H9 (cell line): ENCODE results near the gene NHLH1. TPM values are rescaled to one million over a fixed set of nuclear protein-coding genes. Genes with fewer than 3 reads are reported as not detected.

Experiments used
- DNase-seq: peaks from one replicate; pipeline ENCODE4 v3.0.0-alpha.2; 2017
- H2AFZ ChIP-seq: one replicate; pipeline ENCODE4 v1.6.1; 2013; ENCODE audit warnings: mild to moderate bottlenecking, low read length, control low read depth, moderate library complexity
- H2AK5ac ChIP-seq: 2 replicates; pipeline ENCODE4 v1.6.1; 2013; ENCODE audit warnings: low read length, control low read depth, mixed read lengths; ENCODE audit not compliant: insufficient read length
- H2BK120ac ChIP-seq: one replicate; pipeline ENCODE4 v1.6.1; 2013; ENCODE audit warnings: low read depth, mild to moderate bottlenecking, low read length, control low read depth, inconsistent platforms; ENCODE audit not compliant: poor library complexity, severe bottlenecking
- H2BK12ac ChIP-seq: 2 replicates; pipeline ENCODE4 v1.6.1; 2013; ENCODE audit warnings: low read length, control low read depth, mixed read lengths, low read depth; ENCODE audit not compliant: insufficient read length
- H2BK15ac ChIP-seq: 2 replicates; pipeline ENCODE4 v1.6.1; 2013; ENCODE audit warnings: low read depth, low read length, control low read depth
- H2BK20ac ChIP-seq: one replicate; pipeline ENCODE4 v1.6.1; 2013; ENCODE audit warnings: low read depth, mild to moderate bottlenecking, low read length, control low read depth, inconsistent platforms; ENCODE audit not compliant: poor library complexity, severe bottlenecking
- H2BK5ac ChIP-seq: 2 replicates; pipeline ENCODE4 v1.6.1; 2013; ENCODE audit warnings: low read length, control low read depth, mixed read lengths; ENCODE audit not compliant: insufficient read length
- H3K14ac ChIP-seq: 2 replicates; pipeline ENCODE4 v1.6.1; 2013; ENCODE audit warnings: low read length, control low read depth; ENCODE audit not compliant: insufficient read depth
- H3K18ac ChIP-seq: 2 replicates; pipeline ENCODE4 v1.6.1; 2013; ENCODE audit warnings: low read depth, mild to moderate bottlenecking, mixed read lengths, low read length, control low read depth; ENCODE audit not compliant: insufficient read length
- H3K23ac ChIP-seq: 2 replicates; pipeline ENCODE4 v1.6.1; 2013; ENCODE audit warnings: low read length, control low read depth, mixed read lengths, low read depth; ENCODE audit not compliant: insufficient read length
- H3K23me2 ChIP-seq: 2 replicates; pipeline ENCODE4 v1.6.1; 2013; ENCODE audit warnings: low read depth, mild to moderate bottlenecking, mixed read lengths, low read length, control low read depth; ENCODE audit not compliant: insufficient read length, poor library complexity, severe bottlenecking
- H3K27ac ChIP-seq: 2 replicates; pipeline ENCODE4 v1.5.1; 2013; ENCODE audit warnings: low read length, control low read depth, mixed read lengths, low read depth; ENCODE audit not compliant: insufficient read length
- H3K27me3 ChIP-seq: 2 replicates; pipeline ENCODE4 v1.6.1; 2013; ENCODE audit warnings: low read length, control low read depth, inconsistent platforms; ENCODE audit not compliant: insufficient read depth
- H3K4ac ChIP-seq: 2 replicates; pipeline ENCODE4 v1.6.1; 2013; ENCODE audit warnings: low read depth, mild to moderate bottlenecking, control low read depth, inconsistent platforms, low read length, moderate library complexity
- H3K4me1 ChIP-seq: 2 replicates; pipeline ENCODE4 v1.6.1; 2013; ENCODE audit warnings: low read length, control low read depth, inconsistent platforms; ENCODE audit not compliant: insufficient read depth
- H3K4me2 ChIP-seq: 2 replicates; pipeline ENCODE4 v1.6.1; 2013; ENCODE audit warnings: low read length, control low read depth, mixed read lengths; ENCODE audit not compliant: insufficient read length, insufficient read depth
- H3K56ac ChIP-seq: 2 replicates; pipeline ENCODE4 v1.6.1; 2013; ENCODE audit warnings: low read depth, mild to moderate bottlenecking, mixed read lengths, low read length, control low read depth; ENCODE audit not compliant: insufficient read length
- H3K79me1 ChIP-seq: 2 replicates; pipeline ENCODE4 v1.6.1; 2013; ENCODE audit warnings: low read depth, mild to moderate bottlenecking, moderate library complexity, low read length, control low read depth, inconsistent platforms; ENCODE audit not compliant: insufficient read depth, poor library complexity, severe bottlenecking
- H3K79me2 ChIP-seq: 2 replicates; pipeline ENCODE4 v1.6.1; 2013; ENCODE audit warnings: low read length, control low read depth, inconsistent platforms; ENCODE audit not compliant: insufficient read depth
- H3K9ac ChIP-seq: 2 replicates; pipeline ENCODE4 v1.6.1; 2013; ENCODE audit warnings: low read length, control low read depth, mixed read lengths; ENCODE audit not compliant: insufficient read length; ENCODE audit errors: extremely low read depth
- H3K9me3 ChIP-seq: one replicate; pipeline ENCODE4 v1.6.1; 2013; ENCODE audit warnings: low read depth, low read length, inconsistent platforms; ENCODE audit not compliant: control insufficient read depth
- H3T11ph ChIP-seq: one replicate; pipeline ENCODE4 v1.6.1; 2013; ENCODE audit warnings: mild to moderate bottlenecking, low read length, control low read depth, inconsistent platforms
- H4K20me1 ChIP-seq: one replicate; pipeline ENCODE4 v1.6.1; 2013; ENCODE audit not compliant: control insufficient read depth, insufficient read length, insufficient read depth
- H4K5ac ChIP-seq: 2 replicates; pipeline ENCODE4 v1.6.1; 2013; ENCODE audit warnings: low read depth, mild to moderate bottlenecking, mixed read lengths, low read length, control low read depth; ENCODE audit not compliant: insufficient read length
- H4K8ac ChIP-seq: replicated peaks from 2 replicates; pipeline ENCODE4 v1.6.1; 2013; ENCODE audit warnings: low read length, control low read depth, mixed read lengths, low read depth; ENCODE audit not compliant: insufficient read length
- H4K91ac ChIP-seq: 2 replicates; pipeline ENCODE4 v1.6.1; 2013; ENCODE audit warnings: low read depth, mild to moderate bottlenecking, moderate library complexity, mixed read lengths, low read length, control low read depth; ENCODE audit not compliant: insufficient read length
- H3K27ac Mint-ChIP-seq, 3 experiments: 2 replicates in 2 of 3; 3 replicates in 1 of 3; pipeline ENCODE4 v1.8.0; 2020 to 2021; ENCODE audit warnings: mixed read lengths in 3 of 3, mild to moderate bottlenecking in 1 of 3, moderate library complexity in 1 of 3
- H3K27me3 Mint-ChIP-seq: 2 replicates; pipeline ENCODE4 v1.8.0; 2021; ENCODE audit warnings: low read depth, mild to moderate bottlenecking, moderate library complexity, mixed read lengths
- H3K36me3 Mint-ChIP-seq, 3 experiments: 2 replicates in 2 of 3; 3 replicates in 1 of 3; pipeline ENCODE4 v1.8.0; 2020 to 2021; ENCODE audit warnings: low read depth in 3 of 3, mixed read lengths in 3 of 3; ENCODE audit not compliant: insufficient read depth in 1 of 3
- H3K4me1 Mint-ChIP-seq, 2 experiments: 2 replicates each; pipeline ENCODE4 v1.8.0; 2020; ENCODE audit warnings: mixed read lengths in 2 of 2
- H3K4me3 Mint-ChIP-seq, 2 experiments: 2 replicates in 1 of 2; 3 replicates in 1 of 2; pipeline ENCODE4 v1.8.0; 2020 to 2021; ENCODE audit warnings: mild to moderate bottlenecking in 2 of 2, mixed read lengths in 2 of 2, moderate library complexity in 1 of 2
- H3K9me3 Mint-ChIP-seq, 2 experiments: 2 replicates in 1 of 2; 3 replicates in 1 of 2; pipeline ENCODE4 v1.8.0; 2020; ENCODE audit warnings: mild to moderate bottlenecking in 2 of 2, mixed read lengths in 2 of 2, moderate library complexity in 1 of 2
- total RNA-seq: library from RNA; stranded (reverse); gene quantifications from 2 replicates; pipeline ENCODE4 v1.2.1, GENCODE V29; 2021
- TF ChIP-seq, protein P1 (sequence below): fragments of 200-600 bp; sonication (generic); conservative IDR thresholded peaks from 3 replicates; pipeline ENCODE4 v1.8.0; 2021; ENCODE audit warnings: antibody characterized with exemption, mild to moderate bottlenecking

NHLH1 gene
- total RNA-seq, 1 experiment from 2014 or later: 1.5 TPM

DNA sequence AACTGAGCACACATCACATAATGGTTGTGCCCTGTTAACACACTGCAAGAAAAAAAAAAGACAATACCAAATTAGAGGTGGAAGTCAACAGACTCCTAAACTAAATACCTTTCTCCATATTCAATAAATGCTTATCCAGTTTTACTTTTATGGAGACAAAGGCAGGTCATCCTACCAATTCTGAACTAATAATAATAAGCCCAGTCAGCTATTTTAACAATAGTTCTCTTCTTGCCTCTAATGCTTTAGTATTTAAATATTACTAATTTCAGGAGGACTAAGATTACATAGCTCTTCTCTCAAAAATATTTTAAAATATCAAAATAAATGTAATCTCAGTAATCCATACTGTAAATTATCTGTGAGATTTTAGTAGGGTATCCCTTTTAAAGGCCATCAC is 34.4 kb upstream of the NHLH1 start:
- no peaks in the 10 kb centered on the region for H3K9me3 ChIP-seq
- H3K14ac ChIP-seq: no peak overlapping the region
- no peak overlapping the region for H4K91ac ChIP-seq
- no peak overlapping the region for H3K56ac ChIP-seq
- Mint-ChIP-seq H3K4me3 (no peak overlapping the region), H3K9me3 (no peaks in the 10 kb centered on the region), H3K27me3 (no peaks in the 10 kb centered on the region), H3K27ac (no peak overlapping the region), H3K4me1 (no peaks in the 10 kb centered on the region), H3K36me3 (peaks cover 11 to 68% (median 68%) of the 10 kb centered on the region in 3 experiments; a peak in 6 of 7 replicates)
- H3K18ac ChIP-seq: no peak overlapping the region
- H3K4me2 ChIP-seq: no peak overlapping the region
- H3K79me1 ChIP-seq: no peaks in the 10 kb centered on the region
- no peaks in the 10 kb centered on the region for H3K27me3 ChIP-seq
- DNase-seq: no peak
- H3K27ac ChIP-seq: no peak overlapping the region
- no peaks in the 10 kb centered on the region for H4K20me1 ChIP-seq
- TF ChIP-seq, protein P1, sequence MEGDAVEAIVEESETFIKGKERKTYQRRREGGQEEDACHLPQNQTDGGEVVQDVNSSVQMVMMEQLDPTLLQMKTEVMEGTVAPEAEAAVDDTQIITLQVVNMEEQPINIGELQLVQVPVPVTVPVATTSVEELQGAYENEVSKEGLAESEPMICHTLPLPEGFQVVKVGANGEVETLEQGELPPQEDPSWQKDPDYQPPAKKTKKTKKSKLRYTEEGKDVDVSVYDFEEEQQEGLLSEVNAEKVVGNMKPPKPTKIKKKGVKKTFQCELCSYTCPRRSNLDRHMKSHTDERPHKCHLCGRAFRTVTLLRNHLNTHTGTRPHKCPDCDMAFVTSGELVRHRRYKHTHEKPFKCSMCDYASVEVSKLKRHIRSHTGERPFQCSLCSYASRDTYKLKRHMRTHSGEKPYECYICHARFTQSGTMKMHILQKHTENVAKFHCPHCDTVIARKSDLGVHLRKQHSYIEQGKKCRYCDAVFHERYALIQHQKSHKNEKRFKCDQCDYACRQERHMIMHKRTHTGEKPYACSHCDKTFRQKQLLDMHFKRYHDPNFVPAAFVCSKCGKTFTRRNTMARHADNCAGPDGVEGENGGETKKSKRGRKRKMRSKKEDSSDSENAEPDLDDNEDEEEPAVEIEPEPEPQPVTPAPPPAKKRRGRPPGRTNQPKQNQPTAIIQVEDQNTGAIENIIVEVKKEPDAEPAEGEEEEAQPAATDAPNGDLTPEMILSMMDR: no peak
- no peaks in the 10 kb centered on the region for H3K79me2 ChIP-seq
- no peak overlapping the region for H3T11ph ChIP-seq
- no peak overlapping the region for H2BK20ac ChIP-seq
- H3K9ac ChIP-seq: no peak overlapping the region
- no peaks in the 10 kb centered on the region for H3K4me1 ChIP-seq
- no peak overlapping the region for H3K23ac ChIP-seq
- no peak overlapping the region for H2AFZ ChIP-seq
- no peak overlapping the region for H2BK5ac ChIP-seq
- H2BK120ac ChIP-seq: no peak overlapping the region
- no peak overlapping the region for H4K5ac ChIP-seq
- H3K23me2 ChIP-seq: no peaks in the 10 kb centered on the region
- H2BK15ac ChIP-seq: no peak overlapping the region
- H3K4ac ChIP-seq: no peak overlapping the region
- H2AK5ac ChIP-seq: no peak overlapping the region
- no peak overlapping the region for H4K8ac ChIP-seq
- H2BK12ac ChIP-seq: no peak overlapping the region
